SK-N-SH treated with all-trans-retinoic acid at 6 μM for 48 hours (cell line): Measurements from ENCODE around the gene PDGFRB.

ENCODE experiments used
- ATAC-seq: fragments of 200-7000 bp; cut with Tn5 transposase; 3 replicates; pipeline ENCODE4 v1.9.1; 2020; ENCODE audit warnings: mild to moderate bottlenecking, moderate library complexity
- ARNTL ChIP-seq: fragments of 450-650 bp; formaldehyde crosslinking; IDR thresholded peaks from 2 replicates; pipeline ENCODE4 v1.5.0; 2020; ENCODE audit warnings: low read depth, mild to moderate bottlenecking, moderate library complexity, borderline replicate concordance
- BACH2 ChIP-seq: fragments of 250-450 bp; sonication (Bioruptor Pico); IDR thresholded peaks from 2 replicates; pipeline ENCODE4 v1.9.0; 2021; ENCODE audit warnings: mild to moderate bottlenecking, borderline replicate concordance
- CREB5 ChIP-seq: fragments of 250-450 bp; sonication (Bioruptor Pico); IDR thresholded peaks from 2 replicates; pipeline ENCODE4 v1.5.1; 2020; ENCODE audit warnings: low read depth, mild to moderate bottlenecking, moderate library complexity
- CSDC2 ChIP-seq: fragments of 250-450 bp; sonication (Bioruptor Pico); IDR thresholded peaks from 2 replicates; pipeline ENCODE4 v1.5.0; 2020; ENCODE audit warnings: mild to moderate bottlenecking, moderate library complexity
- CSRNP3 ChIP-seq: fragments of 250-450 bp; sonication (Bioruptor Pico); IDR thresholded peaks from 2 replicates; pipeline ENCODE4 v1.5.1; 2021; ENCODE audit warnings: mild to moderate bottlenecking, moderate library complexity
- ESRRG ChIP-seq: fragments of 250-450 bp; sonication (Bioruptor Pico); IDR thresholded peaks from 2 replicates; pipeline ENCODE4 v1.6.1; 2021; ENCODE audit warnings: mild to moderate bottlenecking
- GLIS3 ChIP-seq: fragments of 250-450 bp; sonication (Bioruptor Pico); IDR thresholded peaks from 2 replicates; pipeline ENCODE4 v1.5.0; 2020; ENCODE audit warnings: mild to moderate bottlenecking, moderate library complexity
- ISL1 ChIP-seq: fragments of 250-450 bp; sonication (Bioruptor Pico); IDR thresholded peaks from 2 replicates; pipeline ENCODE4 v2.1.2; 2022; ENCODE audit warnings: mild to moderate bottlenecking, moderate library complexity
- OSR1 ChIP-seq: fragments of 250-450 bp; sonication (Bioruptor Pico); IDR thresholded peaks from 2 replicates; pipeline ENCODE4 v1.8.0; 2022; ENCODE audit warnings: moderate library complexity, mild to moderate bottlenecking, inconsistent platforms
- PATZ1 ChIP-seq: fragments of 250-450 bp; sonication (Bioruptor Pico); IDR thresholded peaks from 2 replicates; pipeline ENCODE4 v1.8.0; 2020; ENCODE audit warnings: mild to moderate bottlenecking, moderate library complexity, borderline replicate concordance
- POU6F1 ChIP-seq: fragments of 250-450 bp; sonication (Bioruptor Pico); IDR thresholded peaks from 2 replicates; pipeline ENCODE4 v1.8.0; 2021; ENCODE audit warnings: low read depth, mild to moderate bottlenecking, moderate library complexity, borderline replicate concordance
- PPARA ChIP-seq: fragments of 250-450 bp; sonication (Bioruptor Pico); IDR thresholded peaks from 2 replicates; pipeline ENCODE4 v1.5.0; 2020; ENCODE audit warnings: mild to moderate bottlenecking, borderline replicate concordance
- RARB ChIP-seq: fragments of 250-450 bp; sonication (Bioruptor Pico); IDR thresholded peaks from 2 replicates; pipeline ENCODE4 v1.8.0; 2021; ENCODE audit warnings: mild to moderate bottlenecking, moderate library complexity
- TOX ChIP-seq: fragments of 250-450 bp; sonication (Bioruptor Pico); IDR thresholded peaks from 2 replicates; pipeline ENCODE4 v1.8.0; 2021; ENCODE audit warnings: mild to moderate bottlenecking, moderate library complexity, borderline replicate concordance
- TSHZ2 ChIP-seq: fragments of 250-450 bp; sonication (Bioruptor Pico); IDR thresholded peaks from 2 replicates; pipeline ENCODE4 v1.5.0; 2020; ENCODE audit warnings: mild to moderate bottlenecking, moderate library complexity
- ZC3H10 ChIP-seq: fragments of 250-450 bp; sonication (Bioruptor Pico); IDR thresholded peaks from 2 replicates; pipeline ENCODE4 v1.5.1; 2021; ENCODE audit warnings: mild to moderate bottlenecking, moderate library complexity
- ZFP3 ChIP-seq: fragments of 250-450 bp; sonication (Bioruptor Pico); IDR thresholded peaks from 2 replicates; pipeline ENCODE4 v1.5.0; 2020; ENCODE audit warnings: mild to moderate bottlenecking, moderate library complexity
- ZFP30 ChIP-seq: fragments of 450-650 bp; formaldehyde crosslinking; IDR thresholded peaks from 2 replicates; pipeline ENCODE4 v1.5.0; 2022; ENCODE audit warnings: mild to moderate bottlenecking, moderate library complexity
- ZNF565 ChIP-seq: fragments of 450-650 bp; formaldehyde crosslinking; conservative IDR thresholded peaks from 2 replicates; pipeline ENCODE4 v1.5.0; 2020; ENCODE audit warnings: low read depth, mild to moderate bottlenecking, moderate library complexity
- ZNF8 ChIP-seq: fragments of 450-650 bp; formaldehyde crosslinking; IDR thresholded peaks from 2 replicates; pipeline ENCODE4 v1.5.0; 2020; ENCODE audit warnings: mild to moderate bottlenecking, moderate library complexity

The PDGFRB gene

GRCh38 chr5:150109921-150110320, 45.7 kb downstream of the PDGFRB start:
- no peak for ATAC-seq
- no peak for TF ChIP-seq OSR1

- no peak for ATAC-seq
Measured at GRCh38 chr5:150108711-150109514, 46.7 kb downstream of the PDGFRB start.

GRCh38 chr5:150107909-150108447, 47.7 kb downstream of the PDGFRB start:
- TF ChIP-seq ZC3H10 (CRISPR knock-in tag) (no peak), ZFP3 (CRISPR knock-in tag) (no peak), CREB5 (CRISPR knock-in tag) (no peak), ZFP30 (CRISPR knock-in tag) (no peak), BACH2 (no peak), CSDC2 (CRISPR knock-in tag) (no peak), PATZ1 (CRISPR knock-in tag) (no peak), ESRRG (no peak), ZNF8 (CRISPR knock-in tag) (no peak), GLIS3 (no peak), RARB (no peak), ISL1 (no peak), ZNF565 (CRISPR knock-in tag) (no peak), ARNTL (CRISPR knock-in tag) (no peak), PPARA (CRISPR knock-in tag) (no peak)
- no peak for ATAC-seq

More at GRCh38 chr5:150108711-150109514, 46.7 kb downstream of the PDGFRB start:
- TF ChIP-seq ZFP30 (CRISPR knock-in tag) = no peak
- no peak for TF ChIP-seq GLIS3
- TF ChIP-seq ESRRG = no peak
- no peak for TF ChIP-seq ARNTL (CRISPR knock-in tag)
- TF ChIP-seq POU6F1 (CRISPR knock-in tag) = no peak
- no peak for TF ChIP-seq ZNF8 (CRISPR knock-in tag)
- TF ChIP-seq CSRNP3 (CRISPR knock-in tag) = no peak
- no peak for TF ChIP-seq ZNF565 (CRISPR knock-in tag)
- TF ChIP-seq TOX = no peak
- no peak for TF ChIP-seq RARB
- no peak for TF ChIP-seq TSHZ2 (CRISPR knock-in tag)
- no peak for TF ChIP-seq PPARA (CRISPR knock-in tag)
- TF ChIP-seq CSDC2 (CRISPR knock-in tag) = no peak
- no peak for TF ChIP-seq BACH2
